Measurements from ENCODE around the gene HCN3. TPM values are rescaled to one million over a fixed set of nuclear protein-coding genes. Genes with fewer than 3 reads are reported as not detected.

HCN3 gene
- total RNA-seq, 1 donor from 2014 or later, result 2.9 TPM

- intact Hi-C loops (cut with micrococcal nuclease), result loop anchor here (1.0 kb wide), 3 partner anchors 15 to 58 kb away; partner anchors contain the start of gene HCN3
These were observed 31.5 kb downstream of the HCN3 start, which contains the start of gene FDPS for GRCh38 chr1:155308493-155309422. Gene FDPS (plus strand): TSS chr1:155308866. CDS start chr1:155309790, 924 bp downstream.

GRCh38 chr1:155309423-155310021 lies 32.3 kb downstream of the HCN3 start:
- intact Hi-C loops (cut with micrococcal nuclease), result no loop called here

GRCh38 chr1:155313261-155313660 lies 36.0 kb downstream of the HCN3 start:
- intact Hi-C loops (cut with micrococcal nuclease), result no loop called here

GRCh38 chr1:155316922-155317321 lies 39.7 kb downstream of the HCN3 start:
- intact Hi-C loops (cut with micrococcal nuclease), result no loop called here

- intact Hi-C loops (cut with micrococcal nuclease), result no loop called here
These were observed 40.8 kb downstream of the HCN3 start for GRCh38 chr1:155318082-155318481.

GRCh38 chr1:155319536-155319935 lies 42.3 kb downstream of the HCN3 start:
- intact Hi-C loops (cut with micrococcal nuclease), result no loop called here

- intact Hi-C loops (cut with micrococcal nuclease), result loop anchor here (5.0 to 10.0 kb wide), 3 partner anchors 195 to 655 kb away; partner anchors contain the start of genes ARHGEF2, DAP3 and YY1AP1
These were observed 43.0 kb downstream of the HCN3 start for GRCh38 chr1:155320252-155320651.

- intact Hi-C loops (cut with micrococcal nuclease), result loop anchor here (5.0 to 10.0 kb wide), 3 partner anchors 194 to 654 kb away; partner anchors contain the start of genes ARHGEF2, DAP3 and YY1AP1
These were observed 43.7 kb downstream of the HCN3 start, which contains the start of gene RUSC1 for GRCh38 chr1:155320661-155321617. Gene RUSC1 (plus strand): TSS chr1:155320894. CDS start chr1:155321774, 880 bp downstream.

- intact Hi-C loops (cut with micrococcal nuclease), result loop anchor here (2.0 to 10.0 kb wide), 4 partner anchors 193 to 653 kb away; partner anchors contain the start of genes ARHGEF2, ASH1L, DAP3 and YY1AP1
These were observed 44.6 kb downstream of the HCN3 start for GRCh38 chr1:155321639-155322503.

GRCh38 chr1:155322571-155322952 lies 45.3 kb downstream of the HCN3 start:
- intact Hi-C loops (cut with micrococcal nuclease), result loop anchor here (2.0 to 10.0 kb wide), 4 partner anchors 192 to 652 kb away; partner anchors contain the start of genes ARHGEF2, ASH1L, DAP3 and YY1AP1

GRCh38 chr1:155322953-155323728 lies 45.9 kb downstream of the HCN3 start:
- intact Hi-C loops (cut with micrococcal nuclease), result loop anchor here (1.0 to 10.0 kb wide), 9 partner anchors 15 to 652 kb away; partner anchors contain the start of genes ARHGEF2, ASH1L, CLK2 and DAP3

GRCh38 chr1:155323729-155324036 lies 46.4 kb downstream of the HCN3 start:
- intact Hi-C loops (cut with micrococcal nuclease), result loop anchor here (1.0 to 10.0 kb wide), 9 partner anchors 15 to 651 kb away; partner anchors contain the start of genes ARHGEF2, ASH1L, CLK2 and DAP3

- intact Hi-C loops (cut with micrococcal nuclease), result loop anchor here (5.0 to 10.0 kb wide), 3 partner anchors 191 to 651 kb away; partner anchors contain the start of genes ARHGEF2, DAP3 and YY1AP1
These were observed 46.9 kb downstream of the HCN3 start for GRCh38 chr1:155324037-155324716.

GRCh38 chr1:155324717-155325602 lies 47.7 kb downstream of the HCN3 start:
- intact Hi-C loops (cut with micrococcal nuclease), result loop anchor here (5.0 to 10.0 kb wide), 3 partner anchors 190 to 650 kb away; partner anchors contain the start of genes ARHGEF2, DAP3 and YY1AP1

GRCh38 chr1:155325603-155325893 lies 48.3 kb downstream of the HCN3 start:
- intact Hi-C loops (cut with micrococcal nuclease), result loop anchor here (10.0 kb wide), 2 partner anchors 189 to 649 kb away; partner anchors contain the start of gene ARHGEF2

GRCh38 chr1:155326020-155326526 lies 48.8 kb downstream of the HCN3 start:
- intact Hi-C loops (cut with micrococcal nuclease), result loop anchor here (10.0 kb wide), 2 partner anchors 189 to 649 kb away; partner anchors contain the start of gene ARHGEF2

GRCh38 chr1:155326631-155327037 lies 49.4 kb downstream of the HCN3 start:
- intact Hi-C loops (cut with micrococcal nuclease), result loop anchor here (10.0 kb wide), 2 partner anchors 188 to 648 kb away; partner anchors contain the start of gene ARHGEF2
